A673 (cell line): ENCODE data around the gene STAP2. TPM values are rescaled to one million over a fixed set of nuclear protein-coding genes. Genes with fewer than 3 reads are reported as not detected.

Experiments used
- BruUV-seq: library from RNA; stranded (reverse); fragments of 400-500 nt; replicated peaks from 2 replicates; lab custom pipeline; 2021; lab: Mats Ljungman, UMichigan
- CTCF ChIA-PET: fragments of 300-600 bp; sonication (Branson Sonifier 250); formaldehyde crosslinking; loops from one replicate; lab custom pipeline; 2022; ENCODE audit warnings: antibody characterized with exemption; lab: Charles Lee
- POLR2A ChIA-PET: fragments of 300-600 bp; sonication (Branson Sonifier 250); formaldehyde crosslinking; loops from one replicate; lab custom pipeline; 2022; ENCODE audit warnings: antibody characterized with exemption; ENCODE audit not compliant: low non-redundant PET; lab: Charles Lee
- DNase-seq: peaks from one replicate; pipeline ENCODE4 v3.0.0-alpha.2; 2015; ENCODE audit warnings: low spot score
- H3K27ac ChIP-seq: fragments of 200-600 bp; sonication (generic); 2 replicates; pipeline ENCODE4 v1.5.1; 2016; ENCODE audit warnings: mixed run types, low read depth, mild to moderate bottlenecking, mixed read lengths, antibody characterized with exemption, low read length; ENCODE audit not compliant: poor library complexity, severe bottlenecking
- H3K27me3 ChIP-seq: fragments of 200-600 bp; sonication (generic); replicated peaks from 2 replicates; pipeline ENCODE4 v1.6.1; 2017; ENCODE audit warnings: mixed run types, low read depth, mild to moderate bottlenecking, mixed read lengths, antibody characterized with exemption, low read length; ENCODE audit not compliant: insufficient read depth, poor library complexity
- H3K36me3 ChIP-seq: fragments of 200-600 bp; sonication (generic); 2 replicates; pipeline ENCODE4 v1.6.1; 2016; ENCODE audit warnings: mixed run types, mild to moderate bottlenecking, mixed read lengths, antibody characterized with exemption, low read length; ENCODE audit not compliant: insufficient read depth, poor library complexity, severe bottlenecking
- H3K4me1 ChIP-seq: fragments of 200-600 bp; sonication (generic); 2 replicates; pipeline ENCODE4 v1.6.1; 2017; ENCODE audit warnings: mixed run types, mild to moderate bottlenecking, mixed read lengths, antibody characterized with exemption, low read length; ENCODE audit not compliant: insufficient read depth, poor library complexity, severe bottlenecking
- H3K4me3 ChIP-seq: fragments of 200-600 bp; sonication (generic); 2 replicates; pipeline ENCODE4 v1.5.1; 2016; ENCODE audit warnings: low read depth, mixed run types, mild to moderate bottlenecking, mixed read lengths, low read length; ENCODE audit not compliant: poor library complexity, severe bottlenecking
- H3K9me3 ChIP-seq: fragments of 200-600 bp; sonication (generic); 2 replicates; pipeline ENCODE4 v1.6.1; 2016; ENCODE audit warnings: mixed run types, low read depth, mild to moderate bottlenecking, mixed read lengths, antibody characterized with exemption, low read length; ENCODE audit not compliant: poor library complexity, severe bottlenecking
- CTCF ChIP-seq: fragments of 300-800, 200-600 bp; sonication (generic); conservative IDR thresholded peaks from 2 replicates; pipeline ENCODE4 v1.5.1; 2017; ENCODE audit warnings: low read depth, mild to moderate bottlenecking, antibody characterized with exemption, low read length, moderate library complexity, mixed read lengths
- EZH2 ChIP-seq: fragments of 200-600 bp; sonication (generic); IDR thresholded peaks from 2 replicates; pipeline ENCODE4 v1.6.1; 2017; ENCODE audit warnings: borderline replicate concordance, low read depth, mild to moderate bottlenecking, mixed read lengths, antibody characterized with exemption, low read length; ENCODE audit not compliant: poor library complexity, severe bottlenecking
- intact Hi-C: fragments of 100-400 bp; cut with micrococcal nuclease; formaldehyde crosslinking; loops from one replicate; pipeline ENCODE4 v1.10.0; 2022; ENCODE audit not compliant: unreplicated experiment
- total RNA-seq: library from RNA; stranded (reverse); gene quantifications from 2 replicates; pipeline ENCODE4 v1.2.3, GENCODE V29; 2021

The STAP2 gene
- total RNA-seq, 1 experiment from 2014 or later = 2.0 TPM

- intact Hi-C loops = no loop called here
- no peaks in the 10 kb centered on the region for H3K36me3 ChIP-seq
- H3K27me3 ChIP-seq = no peaks in the 10 kb centered on the region
- H3K4me1 ChIP-seq = peaks cover 49% of the 10 kb centered on the region
- BruUV-seq = no TSS peak
- peak overlapping the region; percentile 82 for H3K27ac ChIP-seq
- TF ChIP-seq EZH2 = no peak
- peak; percentile 78 for TF ChIP-seq CTCF
- H3K9me3 ChIP-seq = no peaks in the 10 kb centered on the region
- peak; percentile 95 for DNase-seq
- ChIA-PET POLR2A (no interaction called here), CTCF (interaction anchor here (0.6 to 2.5 kb wide), 5 partner anchors 23 to 1399 kb away, joined by 5 to 12 read pairs (median 8); partner anchors contain the start of gene SH3GL1)
- H3K4me3 ChIP-seq = peak overlapping the region; percentile 2
Observed at GRCh38 chr19:4375164-4376027, 36.8 kb upstream of the STAP2 start.

GRCh38 chr19:4374498-4375163 is 36.0 kb upstream of the STAP2 start:
- Histone ChIP-seq H3K4me3 (peak overlapping the region; percentile 2), H3K4me1 (peaks cover 48% of the 10 kb centered on the region), H3K9me3 (no peaks in the 10 kb centered on the region), H3K27me3 (no peaks in the 10 kb centered on the region), H3K27ac (peak overlapping the region; percentile 82), H3K36me3 (no peaks in the 10 kb centered on the region)
- DNase-seq = no peak
- ChIA-PET POLR2A (no interaction called here), CTCF (interaction anchor here (2.5 kb wide), 1 partner anchor 26 kb away, joined by 12 read pairs; the partner anchor contains the start of gene SH3GL1)
- intact Hi-C loops = no loop called here
- TF ChIP-seq CTCF (no peak), EZH2 (no peak)
- BruUV-seq = no TSS peak

- Histone ChIP-seq H3K4me3 (no peak overlapping the region), H3K27ac (peak overlapping the region; percentile 82), H3K4me1 (peaks cover 43% of the 10 kb centered on the region), H3K9me3 (no peaks in the 10 kb centered on the region), H3K27me3 (no peaks in the 10 kb centered on the region), H3K36me3 (no peaks in the 10 kb centered on the region)
- DNase-seq = no peak
- intact Hi-C loops = no loop called here
- BruUV-seq = no TSS peak
- TF ChIP-seq CTCF (no peak), EZH2 (no peak)
- CTCF ChIA-PET = interaction anchor here (2.5 kb wide), 1 partner anchor 27 kb away, joined by 12 read pairs; the partner anchor contains the start of gene SH3GL1
- POLR2A ChIA-PET = no interaction called here
Observed at GRCh38 chr19:4373601-4374497, 35.2 kb upstream of the STAP2 start.
